Thyroid gland (tissue), 4 donors: ENCODE data around the gene PAQR5.

ENCODE experiments used
- CTCF ChIP-seq, 6 experiments: fragments of 200-600 bp in 3 of 6; fragments of 450-650 bp in 3 of 6; sonication (generic) in 3 of 6; IDR thresholded peaks; one replicate each; pipeline ENCODE4 v1.5.1; 2016 to 2019; ENCODE audit warnings: antibody characterized with exemption in 6 of 6, mild to moderate bottlenecking in 2 of 6, inconsistent platforms in 1 of 6, moderate library complexity in 1 of 6
- POLR2A ChIP-seq, 2 donors: fragments of 450-650 bp; IDR thresholded peaks; one replicate each; pipeline ENCODE4 v1.6.1; 2017; ENCODE audit warnings: antibody characterized with exemption in 2 of 2, mild to moderate bottlenecking in 2 of 2, moderate library complexity in 1 of 2

DNA sequence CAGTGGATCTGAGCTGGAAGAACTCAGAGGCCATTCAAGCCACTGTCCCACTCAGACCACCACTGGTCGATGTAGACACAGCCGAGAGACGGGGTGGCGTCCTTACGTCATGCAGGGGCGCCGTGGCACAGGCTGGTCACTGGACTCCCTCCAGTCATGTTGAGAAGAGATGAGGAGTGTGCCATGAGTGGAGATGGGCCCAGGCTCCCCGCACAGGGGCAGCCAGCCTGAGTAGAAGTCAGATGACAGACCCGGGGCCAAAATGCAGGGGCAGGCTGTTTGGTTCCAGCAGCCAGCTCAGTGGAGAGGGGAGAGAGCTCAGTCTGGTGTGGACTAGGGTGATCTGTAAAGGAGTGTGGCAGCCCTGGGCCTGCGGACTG is 82.0 kb downstream of the PAQR5 start:
- no peak for TF ChIP-seq CTCF (IDR thresholded peaks at IDR 0.05)
- TF ChIP-seq POLR2A (IDR thresholded peaks at IDR 0.05): no peak
